NCI-H2196 treated with DMSO at 0.1 percent for 48 hours (cell line): ENCODE results near the gene WRAP73.
"Not testable (repeated sequence)": the region's sequence is repeated elsewhere in the genome, so short reads cannot be mapped to it uniquely, and the experiment has no call there.

ENCODE experiments used
- DNase-seq: peaks from one replicate; lab custom pipeline; 2025; ENCODE audit not compliant: unreplicated experiment; lab: John Stamatoyannopoulos, UW

WRAP73 gene

DNA sequence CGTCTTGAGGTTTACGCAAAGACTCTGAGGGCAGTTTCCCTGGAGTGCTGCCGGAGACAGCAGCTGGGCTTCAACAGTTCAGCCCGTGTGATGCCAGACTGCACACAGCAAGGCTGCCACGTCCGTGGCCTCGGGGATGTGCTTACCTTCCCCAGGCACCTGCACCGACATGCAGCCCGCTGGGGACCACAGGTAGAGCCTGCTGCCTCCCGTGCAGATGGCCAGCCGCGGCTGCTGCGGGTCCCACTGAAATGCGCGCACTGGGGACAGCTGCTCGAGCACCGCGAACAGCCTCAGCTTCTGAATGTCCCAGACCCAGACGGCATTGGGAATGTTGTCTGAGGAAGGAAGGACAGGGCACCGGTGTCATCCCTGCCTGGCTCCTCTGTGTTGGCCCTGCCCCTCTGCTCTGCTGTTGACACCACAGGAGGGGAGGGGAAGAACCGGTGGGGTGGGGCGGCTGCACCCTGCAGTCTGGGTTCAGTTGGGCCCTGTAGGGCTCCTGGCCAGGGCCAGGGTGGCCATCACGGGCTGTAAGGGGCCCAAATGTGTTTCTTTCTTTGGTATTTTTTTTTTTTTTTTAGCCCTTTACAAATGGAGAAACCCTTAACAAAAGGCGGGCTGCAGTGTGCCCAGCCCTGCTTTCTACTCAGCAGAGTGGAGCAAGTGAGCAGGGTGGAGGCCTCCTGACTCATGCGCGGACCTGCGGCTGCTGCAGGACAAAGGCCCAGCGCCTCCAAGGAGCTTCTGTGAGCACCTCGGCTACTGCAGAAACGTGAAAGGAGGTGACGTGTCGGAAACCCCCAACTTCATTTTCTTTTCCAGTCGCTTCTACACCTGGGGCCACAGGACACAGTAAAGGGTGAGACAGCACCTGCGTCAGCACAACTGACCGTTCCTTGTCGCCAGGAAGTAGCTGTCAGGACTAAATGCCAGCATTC lies 18.3 kb downstream of the WRAP73 start:
- no peak for DNase-seq

DNA sequence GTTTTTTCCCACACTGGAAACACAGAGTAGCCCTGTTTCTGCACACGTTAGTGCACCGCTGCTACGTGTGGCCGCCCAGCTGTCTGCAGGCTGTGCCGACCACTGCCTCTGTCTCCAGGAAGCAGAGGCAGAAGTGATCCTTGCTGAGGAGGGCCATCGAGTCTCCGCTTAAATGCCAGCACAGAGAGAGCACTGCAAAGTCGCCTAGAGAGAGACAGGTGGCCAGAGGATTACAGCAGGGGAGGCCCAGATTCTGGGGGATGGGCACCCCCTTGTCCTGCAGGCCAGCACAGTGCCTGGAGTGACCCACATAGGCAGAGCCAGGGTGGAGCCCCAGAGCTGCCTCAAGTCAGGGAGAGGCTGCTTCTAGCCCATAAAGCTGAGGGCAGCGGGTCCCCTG lies 19.0 kb downstream of the WRAP73 start:
- DNase-seq, result no peak

DNA sequence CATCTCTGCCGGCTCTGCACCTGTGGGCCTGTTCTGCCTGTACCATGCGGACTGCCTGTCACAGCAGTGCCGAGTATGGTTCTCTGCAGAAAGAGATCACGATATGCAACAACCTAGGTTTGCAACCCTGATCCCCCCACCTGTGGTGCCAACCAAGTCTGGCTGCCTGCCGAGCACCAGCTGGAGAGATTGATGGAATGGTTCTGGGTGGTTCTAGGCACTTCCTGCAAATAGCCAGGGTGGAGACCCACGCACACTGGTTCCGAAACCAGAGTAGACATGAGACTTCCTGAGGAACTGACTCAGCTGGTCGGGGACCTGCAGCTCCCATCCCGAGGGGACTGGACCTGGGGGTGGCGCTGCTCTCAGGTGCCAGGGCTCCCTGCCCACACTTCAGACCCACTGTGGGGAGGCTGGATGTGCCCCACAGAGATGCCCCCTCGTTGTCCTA lies 19.7 kb downstream of the WRAP73 start:
- no peak for DNase-seq

DNA sequence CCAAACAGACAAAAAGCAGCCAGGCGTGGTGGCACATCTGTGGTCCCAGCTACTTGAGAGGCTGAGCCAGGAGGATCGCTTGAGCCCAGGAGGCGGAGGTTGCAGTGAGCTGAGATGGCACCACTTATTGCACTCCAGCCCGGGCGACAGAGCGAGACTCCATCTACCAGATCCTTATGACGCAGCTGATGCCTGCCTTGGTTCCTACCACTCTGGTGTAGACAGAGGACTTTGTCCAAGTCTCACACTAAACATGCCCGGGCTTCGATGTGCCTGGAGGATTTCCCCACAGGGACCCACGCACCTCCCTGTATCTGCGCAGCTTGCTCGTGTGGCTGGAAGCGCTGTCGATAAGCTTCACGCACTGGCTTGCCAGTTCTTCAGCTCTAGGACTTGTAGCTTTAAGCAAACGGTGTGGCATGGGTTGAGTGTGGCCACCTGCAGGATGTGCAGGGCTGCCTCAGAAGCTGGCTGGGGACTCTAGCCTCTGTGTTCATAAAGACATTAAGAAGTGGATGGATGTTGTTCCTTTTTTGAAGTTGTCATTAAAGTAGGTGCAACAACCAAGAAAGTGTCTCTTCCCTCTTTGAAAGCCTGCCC lies 20.2 kb downstream of the WRAP73 start:
- no peak for DNase-seq

DNA sequence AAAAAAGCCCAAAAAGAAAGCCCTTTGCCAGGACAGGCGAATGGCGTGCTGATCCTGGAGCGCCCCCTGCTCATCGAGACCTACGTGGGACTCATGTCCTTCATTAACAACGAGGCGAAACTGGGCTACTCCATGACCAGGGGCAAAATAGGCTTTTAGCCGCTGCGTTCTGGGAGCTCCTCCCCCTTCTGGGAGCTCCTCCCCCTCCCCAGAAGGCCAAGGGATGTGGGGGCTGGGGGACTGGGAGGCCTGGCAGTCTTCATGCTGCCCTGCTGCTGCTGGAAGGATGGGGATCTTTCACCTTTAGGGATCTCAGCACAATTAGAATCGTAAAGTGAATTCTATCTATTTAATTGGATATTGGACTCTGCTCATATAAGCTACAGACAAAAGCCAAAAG lies 21.5 kb downstream of the WRAP73 start:
- no peak for DNase-seq

DNA sequence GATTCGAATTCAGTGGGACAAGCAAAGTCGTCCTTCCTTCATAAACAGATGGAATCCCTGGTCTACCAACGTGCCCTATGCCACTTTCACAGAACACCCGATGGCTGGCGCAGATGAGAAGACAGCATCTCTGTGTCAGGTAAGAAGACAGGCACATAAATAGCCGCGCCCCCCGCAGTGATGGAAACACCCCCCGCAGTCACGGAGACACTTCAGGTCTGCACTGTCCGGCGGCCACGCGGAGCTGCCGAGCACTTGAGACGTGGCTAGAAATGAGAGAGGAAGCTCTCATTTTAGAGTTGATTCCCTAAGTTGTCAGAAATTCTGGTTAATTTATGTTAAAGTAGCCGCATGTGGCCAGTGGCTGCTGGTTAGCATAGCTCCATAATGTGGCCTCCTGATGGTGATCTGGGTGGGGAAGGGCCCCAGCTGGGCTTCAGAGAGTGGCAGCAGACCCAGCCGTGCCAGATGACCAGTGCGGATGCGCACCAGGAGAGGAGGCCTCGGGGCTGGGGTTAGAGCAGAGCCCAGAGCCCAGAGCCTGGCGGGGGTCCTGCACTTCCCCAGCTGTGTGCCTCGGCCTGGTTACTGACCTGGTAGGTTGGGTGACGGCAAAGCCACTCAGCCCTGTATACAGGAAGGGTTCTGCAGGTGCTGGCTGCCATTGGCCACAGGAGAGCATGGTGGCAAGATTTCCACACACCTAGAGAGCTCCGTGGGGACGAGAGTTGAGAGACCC lies 22.2 kb downstream of the WRAP73 start:
- DNase-seq, result no peak

DNA sequence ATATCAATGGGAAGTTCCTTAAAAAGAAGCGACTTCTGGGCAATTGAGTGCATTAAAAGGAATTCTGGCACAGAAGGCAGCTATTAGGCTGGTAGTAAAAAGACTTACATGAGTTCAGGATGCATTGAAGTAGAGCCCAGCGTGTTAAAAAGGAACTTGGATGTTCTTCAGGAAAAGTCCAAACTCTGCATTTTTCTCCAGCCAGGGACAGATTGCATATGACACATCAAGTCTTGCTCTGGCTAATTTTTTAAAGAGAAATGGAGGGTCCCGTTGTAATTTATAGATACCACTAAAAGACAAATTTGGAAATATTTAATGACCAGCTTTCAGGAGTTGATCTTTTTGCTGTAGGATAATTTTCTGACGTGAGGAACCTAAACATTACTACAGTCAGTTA lies 23.9 kb downstream of the WRAP73 start:
- no peak for DNase-seq

DNA sequence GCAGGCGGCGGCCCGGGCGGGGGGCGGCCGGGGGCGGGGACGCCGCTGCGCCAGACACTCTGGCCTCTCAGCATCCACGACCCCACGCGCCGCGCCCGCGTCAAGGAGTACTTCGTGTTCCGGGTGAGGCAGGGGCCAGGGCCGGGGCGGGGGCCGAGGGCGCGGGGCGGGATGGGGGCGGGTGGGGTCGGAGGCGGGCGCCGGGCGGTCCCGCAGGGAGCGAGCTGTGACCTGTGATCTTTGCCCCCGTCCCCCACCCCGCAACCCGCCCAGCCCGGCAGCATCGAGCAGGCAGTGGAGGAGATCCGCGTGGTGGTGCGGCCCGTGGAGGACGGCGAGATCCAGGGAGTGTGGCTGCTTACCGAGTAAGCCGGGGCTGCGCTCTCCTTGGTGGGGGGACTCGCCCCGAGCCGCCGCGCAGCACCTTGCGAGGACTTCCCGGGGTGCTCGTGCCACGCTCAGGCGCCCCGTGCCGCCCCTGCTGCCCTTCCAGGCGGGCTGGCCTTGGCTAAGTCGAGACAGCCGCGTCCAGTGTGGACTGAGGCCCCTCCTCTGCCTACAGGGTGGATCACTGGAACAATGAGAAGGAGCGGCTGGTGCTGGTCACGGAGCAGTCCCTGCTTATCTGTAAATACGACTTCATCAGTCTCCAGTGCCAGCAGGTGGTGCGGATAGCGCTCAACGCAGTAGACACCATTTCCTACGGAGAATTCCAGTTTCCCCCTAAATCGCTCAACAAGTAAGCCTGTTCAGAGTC lies 24.6 kb downstream of the WRAP73 start:
- peak; percentile 19 for DNase-seq

DNA sequence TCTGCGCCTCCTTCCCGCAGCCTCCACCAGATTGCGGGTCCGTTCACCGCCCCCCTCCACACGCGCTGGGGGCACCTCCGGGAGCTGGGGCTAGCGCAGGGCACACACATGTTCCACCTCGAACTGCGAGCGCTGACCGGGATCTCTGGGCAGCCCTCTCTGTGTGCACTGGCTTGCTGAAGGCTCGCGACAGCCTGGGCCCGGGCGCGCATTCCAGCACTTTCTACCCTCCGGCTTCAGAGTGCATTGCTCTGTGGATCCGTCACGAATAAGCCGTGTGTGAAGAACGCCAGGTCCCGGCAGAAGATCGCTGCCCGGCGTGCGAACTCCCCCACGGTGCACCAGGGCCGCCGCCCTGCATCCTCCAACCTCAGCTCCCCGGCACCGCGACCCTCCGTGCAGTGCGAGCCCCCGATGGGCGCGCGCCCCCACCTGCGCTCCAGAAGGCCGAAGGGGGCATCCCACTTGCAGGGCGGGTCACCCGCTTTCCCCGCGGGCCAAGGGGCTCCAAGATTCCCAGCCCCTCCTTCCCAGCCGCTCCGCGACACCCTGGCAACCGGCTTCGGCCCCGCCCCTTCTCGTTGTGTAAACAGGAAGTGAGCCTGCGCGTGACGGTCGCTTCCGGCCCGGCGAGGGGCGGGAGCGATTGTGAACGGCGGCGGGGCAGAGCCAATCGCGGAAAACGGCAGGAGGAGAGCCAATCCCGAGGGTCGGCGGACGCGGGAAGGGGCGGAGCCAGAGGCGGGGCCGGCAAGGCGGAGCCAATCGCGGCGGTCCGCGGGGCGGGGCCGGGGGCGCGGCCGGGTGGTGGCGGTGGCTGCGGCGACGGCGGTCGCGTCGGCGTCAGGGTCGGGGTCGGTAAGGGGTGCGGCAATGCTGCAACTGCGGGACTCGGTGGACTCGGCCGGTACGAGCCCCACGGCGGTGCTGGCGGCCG lies 25.4 kb downstream of the WRAP73 start, which contains the start of gene TPRG1L:
Gene TPRG1L (plus strand): TSS at position 816 of the 937 bp plus-strand sequence. CDS start 58 bp downstream, at position 874.
- DNase-seq, result peak; percentile 95

DNA sequence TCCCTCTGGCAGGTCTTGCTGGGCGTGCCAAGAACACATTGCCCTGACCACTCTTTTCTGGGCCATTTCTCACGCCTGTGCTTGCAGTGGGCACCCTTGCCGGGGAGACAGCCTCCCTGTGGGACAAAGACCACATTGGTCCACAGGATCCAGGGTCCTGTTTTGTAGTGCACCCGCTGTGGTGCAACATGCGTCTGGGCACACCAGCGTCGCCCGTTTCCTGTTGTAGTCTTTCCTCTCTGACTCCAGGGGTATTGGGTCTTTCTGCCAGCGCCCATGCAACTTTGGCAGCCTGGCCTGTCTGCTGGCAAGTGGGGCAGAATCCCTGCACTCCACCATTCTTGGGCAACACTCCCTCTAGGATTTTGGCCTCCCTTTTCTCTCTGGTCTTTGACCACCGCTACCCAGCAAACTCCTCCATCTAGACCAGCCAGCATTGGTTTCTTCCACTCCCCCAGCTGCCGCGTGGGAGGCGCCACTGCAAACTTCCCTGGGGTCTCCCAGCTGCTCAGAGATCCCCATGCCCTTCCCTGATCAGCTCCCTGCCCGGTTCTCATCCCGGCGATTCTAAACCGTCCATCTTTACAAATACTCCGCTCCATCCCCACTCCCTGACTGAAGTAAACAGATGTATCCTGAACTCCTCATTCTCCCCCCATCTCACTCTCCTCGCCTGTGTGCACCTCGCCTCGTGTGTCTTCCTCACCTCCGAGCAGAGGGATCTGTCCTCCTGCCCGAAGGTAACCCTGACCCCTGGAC lies 26.3 kb downstream of the WRAP73 start:
- DNase-seq, result no peak

DNA sequence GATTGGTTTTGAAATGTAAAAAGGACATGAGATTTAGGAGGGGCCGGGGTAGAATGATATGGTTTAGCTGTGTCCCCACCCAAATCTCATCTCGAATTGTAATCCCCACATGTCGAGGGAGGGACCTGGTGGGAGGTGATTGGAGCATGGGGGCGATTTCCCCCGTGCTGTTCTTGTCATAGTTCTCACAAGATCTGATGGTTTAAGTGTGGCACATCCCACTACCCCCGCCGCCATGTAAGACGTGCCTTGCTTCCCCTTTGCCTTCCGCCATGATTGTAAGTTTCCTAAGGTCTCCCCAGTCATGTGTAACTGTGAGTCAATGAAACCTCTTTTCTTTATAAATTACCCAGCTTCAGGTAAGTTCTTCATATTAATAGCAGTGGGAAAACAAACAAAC lies 27.8 kb downstream of the WRAP73 start:
- not testable (repeated sequence) for DNase-seq

DNA sequence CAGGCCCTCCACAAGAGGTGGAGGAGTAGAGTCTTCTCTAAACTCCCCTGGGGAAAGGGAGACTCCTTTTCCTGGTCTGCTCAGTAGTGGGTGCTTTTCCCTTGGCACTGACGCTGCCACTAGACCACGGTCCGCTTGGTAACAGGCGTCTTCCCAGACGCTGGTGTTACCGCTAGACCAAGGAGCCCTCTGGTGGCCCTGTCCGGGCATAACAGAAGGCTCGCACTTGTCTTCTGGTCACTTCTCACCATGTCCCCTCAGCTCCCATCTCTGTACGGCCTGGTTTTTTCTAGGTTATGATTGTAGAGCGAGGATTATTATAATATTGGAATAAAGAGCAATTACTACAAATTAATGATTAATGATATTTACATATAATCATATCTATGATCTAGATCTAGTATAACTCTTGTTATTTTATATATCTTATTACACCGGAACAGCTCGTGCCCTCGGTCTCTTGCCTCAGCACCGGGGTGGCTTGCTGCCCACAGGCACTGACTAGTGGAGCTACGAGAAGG lies 28.7 kb downstream of the WRAP73 start:
- DNase-seq, result not testable (repeated sequence)

DNA sequence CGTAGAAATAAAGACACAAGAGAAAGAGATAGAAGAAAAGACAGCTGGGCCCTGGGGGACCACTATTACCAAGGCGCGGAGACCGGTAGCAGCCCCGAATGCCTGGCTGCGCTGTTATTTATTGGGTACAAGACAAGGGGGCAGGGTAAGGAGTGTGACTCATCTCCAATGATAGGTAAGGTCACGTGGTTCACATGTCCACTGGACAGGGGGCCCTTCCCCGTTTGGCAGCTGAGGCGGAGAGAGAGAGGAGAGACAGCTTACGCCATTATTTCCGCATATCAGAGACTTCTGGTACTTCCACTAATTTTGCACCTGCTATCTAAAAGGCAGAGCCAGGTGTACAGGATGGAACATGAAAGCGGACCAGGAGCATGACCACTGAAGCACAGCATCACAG lies 29.2 kb downstream of the WRAP73 start:
- peak; percentile 13 for DNase-seq

DNA sequence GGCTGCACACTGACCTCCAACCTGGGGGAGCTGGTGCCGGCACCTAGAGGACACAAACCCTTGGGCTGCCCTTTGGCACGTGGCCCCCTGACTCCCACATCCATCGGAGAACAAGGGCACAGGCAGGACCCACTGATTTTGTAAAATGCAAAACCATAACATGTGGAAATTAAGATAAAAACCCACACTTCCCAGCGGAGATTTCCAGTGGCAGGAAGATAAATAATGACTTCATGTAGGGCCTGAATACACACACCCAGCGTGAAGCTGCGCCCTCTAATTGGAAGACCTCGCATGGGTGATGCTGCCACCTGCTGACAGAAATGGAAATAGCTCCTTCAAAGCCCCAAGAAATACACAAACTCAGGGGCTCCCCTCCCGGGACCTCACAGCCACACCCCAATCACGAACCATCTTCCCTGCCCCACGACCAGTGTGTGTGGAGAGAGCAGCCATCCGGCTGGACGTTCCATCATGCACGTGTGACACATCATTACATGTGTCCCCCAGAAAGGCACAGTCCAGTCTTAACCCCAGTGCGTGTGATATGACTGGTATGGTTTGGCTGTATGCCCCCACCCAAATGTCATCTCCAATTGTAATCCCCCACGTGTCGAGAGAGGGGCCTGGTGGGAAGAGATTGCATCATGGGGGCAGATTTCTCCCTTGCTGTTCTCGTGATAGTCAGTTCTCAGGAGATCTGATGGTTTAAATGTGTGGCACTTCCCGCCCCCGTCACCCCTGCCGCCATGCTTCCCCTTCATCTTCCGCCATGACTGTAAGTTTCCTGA lies 30.8 kb downstream of the WRAP73 start:
- peak; percentile 56 for DNase-seq

DNA sequence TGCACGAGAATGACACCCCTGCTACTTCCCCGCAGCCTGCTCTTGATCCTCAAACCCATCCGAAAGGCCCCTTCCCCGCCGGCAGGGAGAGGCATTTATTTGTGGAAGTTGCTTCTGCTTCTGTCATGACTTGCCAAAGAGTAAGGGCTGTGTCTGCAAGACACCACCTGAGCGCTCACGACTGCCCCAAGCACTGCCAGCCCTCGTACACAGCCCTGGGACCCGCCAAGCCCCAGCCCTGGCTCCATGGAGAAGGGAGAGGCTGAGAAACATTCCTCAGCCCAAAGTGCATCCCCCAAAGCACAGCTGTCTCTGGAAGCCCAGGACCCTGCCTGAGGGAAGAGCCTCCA lies 31.4 kb downstream of the WRAP73 start:
- DNase-seq, result no peak

DNA sequence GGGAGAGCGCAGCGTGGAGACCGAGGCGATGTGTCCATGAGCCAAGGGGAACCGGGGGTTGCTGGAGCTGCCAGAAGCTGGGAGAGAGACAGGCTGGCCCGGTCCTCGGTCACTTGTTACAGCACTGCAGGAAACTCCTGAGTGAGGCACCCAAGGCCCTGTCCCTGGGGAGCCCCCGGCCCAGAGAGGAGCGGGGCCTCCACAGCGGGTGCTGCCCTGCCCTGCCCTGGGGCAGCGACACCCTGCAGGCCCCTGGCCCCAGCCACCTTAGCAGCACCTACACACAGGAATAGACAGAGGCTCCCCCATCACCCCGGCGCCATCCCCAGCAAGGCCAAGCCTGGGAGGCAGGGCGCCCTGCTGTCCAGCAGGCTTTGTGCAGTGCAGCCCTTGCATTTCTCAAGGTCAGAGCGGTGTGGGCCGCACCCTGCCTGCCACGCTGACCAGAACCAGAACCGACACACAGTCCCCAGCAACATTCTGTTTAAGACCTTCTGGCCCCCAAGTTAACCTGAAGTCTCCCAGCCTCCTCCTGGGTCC lies 32.0 kb downstream of the WRAP73 start:
- no peak for DNase-seq

DNA sequence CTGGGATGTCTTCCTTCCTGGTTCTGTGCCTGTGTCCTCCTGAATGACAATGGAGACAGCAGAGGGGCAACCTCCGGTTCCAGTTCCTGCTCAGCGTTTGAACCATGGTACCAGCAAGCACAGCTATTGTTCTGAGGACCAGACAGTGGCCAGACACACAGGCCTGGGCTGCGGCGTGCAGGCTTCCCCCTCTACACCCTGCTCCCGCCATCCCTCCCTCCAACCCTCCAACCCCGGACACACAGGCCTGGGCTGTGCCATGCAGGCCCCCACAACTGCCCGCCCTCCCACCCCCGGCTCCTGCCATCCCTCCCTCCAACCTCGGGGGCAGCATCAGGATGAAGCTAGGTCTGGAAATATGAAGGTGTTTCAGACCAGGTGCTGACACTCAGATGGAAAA lies 33.0 kb downstream of the WRAP73 start:
- DNase-seq, result no peak
